HG03432 (cell line): Measurements from ENCODE around the gene UBE2O.
"Not testable (repeated sequence)": the region's sequence is repeated elsewhere in the genome, so short reads cannot be mapped to it uniquely, and the experiment has no call there.

ENCODE experiments used
- ATAC-seq: cut with Tn5 transposase; IDR thresholded peaks from one replicate; pipeline ENCODE4 v1.9.1; 2021; ENCODE audit warnings: mild to moderate bottlenecking, moderate library complexity; ENCODE audit not compliant: unreplicated experiment

UBE2O gene

GRCh38 chr17:76379646-76380376, 73.1 kb downstream of the UBE2O start:
- ATAC-seq, result no peak

DNA sequence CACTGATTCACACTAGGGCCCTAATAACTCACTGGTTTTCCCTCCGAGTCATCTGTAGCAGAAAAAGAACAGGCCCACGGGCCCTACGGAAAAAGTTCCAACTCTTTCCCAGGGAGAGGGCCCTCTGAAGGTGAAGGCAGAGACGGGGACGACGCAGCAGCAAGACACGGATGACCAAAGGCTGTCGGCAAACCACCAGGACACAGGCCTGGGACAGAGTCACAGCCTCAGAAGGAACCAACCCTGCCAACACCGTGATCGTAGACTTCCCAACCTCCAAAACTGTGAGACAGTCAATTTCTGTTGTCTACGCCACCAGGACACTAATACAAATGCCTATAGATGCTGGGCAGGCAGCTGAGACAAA, 73.7 kb downstream of the UBE2O start:
- no peak for ATAC-seq

GRCh38 chr17:76378548-76379274, 74.2 kb downstream of the UBE2O start:
- ATAC-seq, result no peak

- ATAC-seq, result no peak
Measured at GRCh38 chr17:76376318-76377133, 76.4 kb downstream of the UBE2O start.

- ATAC-seq, result no peak
Measured at GRCh38 chr17:76371656-76372628, 81.0 kb downstream of the UBE2O start.

GRCh38 chr17:76370261-76370993, 82.5 kb downstream of the UBE2O start:
- ATAC-seq, result no peak

DNA sequence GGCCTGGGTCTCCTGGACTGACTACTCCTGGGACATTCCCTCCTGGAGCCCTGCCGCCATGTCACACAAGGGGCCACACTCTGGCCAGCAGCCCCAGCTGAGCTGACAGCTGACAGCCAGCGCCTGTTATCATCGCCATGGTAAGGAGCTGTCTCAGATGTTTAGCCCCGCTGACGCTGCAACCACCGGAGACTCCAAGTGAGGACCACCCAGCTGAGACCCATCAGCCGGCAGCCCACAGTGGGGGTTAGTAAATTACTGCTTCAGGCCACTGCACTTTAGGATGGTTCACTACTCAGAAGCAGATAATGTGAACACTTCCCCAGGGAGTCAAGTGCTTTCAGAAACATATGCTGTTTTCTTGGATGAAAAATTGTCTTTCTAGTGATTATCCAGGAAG, 83.1 kb downstream of the UBE2O start:
- ATAC-seq, result no peak

DNA sequence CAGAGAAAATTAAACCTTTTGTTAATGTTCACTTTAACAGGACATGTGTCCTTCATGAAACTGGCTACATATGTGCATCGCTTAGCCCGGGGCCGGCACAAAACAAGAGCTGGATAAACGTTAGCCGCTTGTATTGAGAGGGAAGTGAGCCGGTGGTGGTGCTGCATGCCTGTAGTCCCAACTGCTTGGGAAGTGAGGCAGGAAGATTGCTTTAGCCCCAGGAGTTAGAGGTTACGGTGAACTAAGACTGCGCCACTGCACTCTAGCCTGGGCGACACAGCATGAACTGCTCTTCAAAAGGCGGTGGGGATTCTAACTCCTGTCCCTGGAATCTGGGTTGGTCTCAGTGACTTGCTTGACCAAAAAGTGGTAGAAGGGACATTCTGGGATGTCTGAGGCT, 83.6 kb downstream of the UBE2O start:
- ATAC-seq, result no peak

- no peak for ATAC-seq
Measured at GRCh38 chr17:76368545-76368944, 84.4 kb downstream of the UBE2O start.

DNA sequence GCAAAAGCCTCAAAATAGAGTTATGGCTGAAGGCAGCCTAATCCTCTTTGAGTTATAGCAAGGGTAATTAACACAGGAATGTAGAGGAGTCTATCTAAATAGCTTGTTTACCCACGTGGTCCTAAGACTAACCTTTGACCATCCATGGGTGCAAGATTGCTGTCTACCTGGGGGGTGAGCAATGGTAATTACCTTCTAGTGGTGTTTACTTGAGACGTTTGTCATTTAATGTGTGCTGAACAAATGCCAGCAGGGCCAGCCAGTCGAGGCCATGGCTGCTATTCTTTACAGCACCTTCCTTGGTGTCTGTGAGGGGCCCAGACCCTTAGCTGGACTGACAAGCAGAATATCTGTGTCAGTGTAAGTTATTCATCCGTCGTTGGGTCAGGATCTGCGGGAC, 85.3 kb downstream of the UBE2O start:
- no peak for ATAC-seq

- no peak for ATAC-seq
Measured at GRCh38 chr17:76366247-76366646, 86.7 kb downstream of the UBE2O start.

DNA sequence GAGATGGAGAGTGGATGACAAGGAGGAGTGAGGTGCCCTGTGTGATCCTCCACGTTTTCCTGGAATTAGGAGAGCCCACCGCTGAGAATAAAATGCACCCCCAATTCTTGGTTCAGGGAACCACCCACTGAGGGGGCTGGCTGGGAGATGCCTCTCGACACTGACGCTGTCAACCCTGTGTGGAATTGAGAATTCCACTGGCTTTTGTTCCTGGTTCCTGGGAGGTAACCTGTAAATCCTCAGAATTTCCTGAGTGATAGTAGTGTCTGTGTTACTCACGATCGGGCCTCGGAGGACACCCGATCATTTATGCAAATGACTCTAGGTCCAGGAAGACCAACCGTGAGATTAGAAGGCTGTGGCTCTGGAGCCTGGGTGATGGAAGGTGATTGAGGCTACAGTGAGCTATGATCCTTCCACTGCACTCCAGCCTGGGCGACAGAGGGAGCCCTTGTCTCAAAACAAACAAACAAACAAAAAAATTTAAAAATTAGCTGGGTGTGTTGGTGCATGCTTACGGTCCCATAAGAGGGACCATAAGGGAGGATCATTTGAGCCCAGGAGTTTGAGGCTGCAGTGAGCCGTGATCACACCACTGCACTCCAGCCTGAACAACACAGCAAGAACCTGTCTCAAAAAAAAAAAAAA, 87.6 kb downstream of the UBE2O start:
- ATAC-seq, result no peak

GRCh38 chr17:76363107-76363842, 89.7 kb downstream of the UBE2O start:
- ATAC-seq, result no peak

DNA sequence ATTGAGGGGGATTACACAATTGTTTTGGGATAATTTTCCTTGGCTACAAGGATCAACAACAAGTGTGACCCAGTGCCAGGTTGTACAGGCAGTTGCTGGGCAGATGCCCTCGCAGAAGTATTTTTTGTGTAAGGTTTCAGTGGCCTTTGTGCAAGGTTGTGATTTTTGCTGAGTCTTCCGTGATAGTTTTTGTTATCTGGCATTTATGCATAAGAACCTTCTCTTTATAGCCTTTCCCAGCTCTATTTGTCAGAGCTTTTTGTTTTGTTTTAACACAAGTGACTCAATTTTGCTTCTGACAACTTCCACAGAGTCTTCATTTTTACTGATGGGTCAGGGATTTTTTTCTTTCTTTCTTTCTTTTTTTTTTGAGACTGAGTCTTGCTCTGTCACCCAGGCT, 92.5 kb downstream of the UBE2O start:
- ATAC-seq, result no peak

DNA sequence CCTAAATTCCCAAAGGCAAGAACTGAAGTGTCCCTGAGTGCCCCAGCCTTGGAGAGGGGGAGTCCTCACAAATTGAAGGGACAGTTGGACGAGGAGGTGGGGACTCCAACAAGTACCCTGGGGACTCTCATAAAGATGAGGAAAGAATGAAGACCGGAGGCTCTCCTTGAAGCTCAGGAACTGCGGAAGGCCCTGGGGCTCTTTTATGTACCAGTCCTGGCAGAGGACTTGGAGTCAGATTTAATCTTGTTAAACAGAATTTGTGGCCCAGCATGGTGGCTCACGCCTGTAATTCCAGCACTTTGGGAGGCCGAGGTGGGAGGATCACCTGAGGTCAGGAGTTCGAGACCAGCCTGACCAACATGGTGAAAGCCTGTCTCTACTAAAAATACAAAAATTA, 93.2 kb downstream of the UBE2O start:
- not testable (repeated sequence) for ATAC-seq

- no peak for ATAC-seq
Measured at GRCh38 chr17:76359375-76359774, 93.6 kb downstream of the UBE2O start.

GRCh38 chr17:76357597-76358158, 95.3 kb downstream of the UBE2O start:
- no peak for ATAC-seq

DNA sequence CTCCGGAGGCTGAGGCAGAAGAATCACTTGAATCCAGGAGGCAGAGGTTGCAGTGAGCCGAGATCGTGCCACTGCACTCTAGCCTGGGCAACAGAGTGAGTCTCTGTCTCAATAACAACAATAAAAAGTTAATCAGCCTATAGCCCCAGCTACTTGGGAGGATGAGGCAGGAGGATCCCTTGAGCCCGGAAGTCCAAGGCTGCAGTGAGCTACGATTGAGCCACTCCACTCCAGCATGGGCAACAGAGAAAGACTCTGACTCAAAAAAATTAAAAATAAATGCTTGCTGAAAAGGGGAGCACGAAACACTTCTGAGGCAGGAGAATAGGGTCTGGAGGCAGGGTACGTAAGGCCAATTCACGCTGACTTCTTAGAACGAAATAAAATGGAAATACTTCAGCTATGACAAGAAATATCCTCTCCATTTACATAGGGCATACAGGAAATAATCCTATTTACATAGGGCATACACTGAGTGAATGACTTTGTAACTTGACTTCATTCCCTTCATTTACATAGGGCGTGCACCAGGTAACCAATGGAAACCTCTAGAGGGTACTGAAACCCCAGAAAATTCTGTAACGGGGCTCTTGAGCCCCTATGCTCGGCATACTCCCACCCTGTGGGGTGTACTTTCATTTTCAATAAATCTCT, 96.0 kb downstream of the UBE2O start:
- no peak for ATAC-seq
